ENCODE data around the gene PLEKHH1. TPM values are rescaled to one million over a fixed set of nuclear protein-coding genes. Genes with fewer than 3 reads are reported as not detected.

PLEKHH1 gene
- total RNA-seq, 1 experiment from 2014 or later, result 6.7 TPM

DNA sequence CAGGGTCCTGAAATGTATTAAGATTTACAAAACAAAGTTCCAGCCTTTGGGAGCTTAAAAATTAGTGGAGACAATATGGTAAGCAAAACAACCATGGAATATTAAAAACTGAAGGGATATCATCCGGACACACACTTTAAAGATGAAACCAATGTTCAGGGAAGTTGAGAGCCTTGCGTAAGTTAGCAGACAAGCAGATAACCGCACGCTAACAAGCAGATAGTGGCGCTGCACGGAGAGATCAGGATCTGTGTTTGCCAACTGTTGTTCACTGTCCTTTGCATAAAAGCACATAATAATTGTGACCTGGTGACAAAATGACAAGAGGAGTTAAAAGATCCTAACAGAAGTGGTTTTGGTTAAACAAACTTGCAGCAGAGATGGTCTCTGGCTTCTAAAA lies 30.2 kb upstream of the PLEKHH1 start:
- CTCF ChIA-PET, result no interaction called here
- no peaks in the 10 kb centered on the region for H3K4me1 ChIP-seq (ENCODE audit: control insufficient read depth, insufficient read depth, low read length)
- BruUV-seq (replicated peaks), result no TSS peak
- no peaks in the 10 kb centered on the region for H3K9me3 ChIP-seq (ENCODE audit: control insufficient read depth, insufficient read depth, low read depth, low read length)
- H3K27me3 ChIP-seq (ENCODE audit: control insufficient read depth, insufficient read depth, low read length), result no peaks in the 10 kb centered on the region
- no peak overlapping the region for H3K27ac ChIP-seq (ENCODE audit: low read length)
- in situ Hi-C loops (cut with HindIII; ENCODE audit: low pct_unique_long_range_greater_than_20kb, low sequenced_read_pairs), result no loop called here
- no peaks in the 10 kb centered on the region for H3K36me3 ChIP-seq (ENCODE audit: control insufficient read depth, insufficient read depth, low read length)
- POLR2A ChIA-PET, result no interaction called here
- no peak for DNase-seq (ENCODE audit: low read depth, low spot score)
- TF ChIP-seq SIN3A (IDR thresholded peaks at IDR 0.05; ENCODE audit: borderline replicate concordance, insufficient read depth, low read depth, low read length), result no peak
- TF ChIP-seq, protein P1, sequence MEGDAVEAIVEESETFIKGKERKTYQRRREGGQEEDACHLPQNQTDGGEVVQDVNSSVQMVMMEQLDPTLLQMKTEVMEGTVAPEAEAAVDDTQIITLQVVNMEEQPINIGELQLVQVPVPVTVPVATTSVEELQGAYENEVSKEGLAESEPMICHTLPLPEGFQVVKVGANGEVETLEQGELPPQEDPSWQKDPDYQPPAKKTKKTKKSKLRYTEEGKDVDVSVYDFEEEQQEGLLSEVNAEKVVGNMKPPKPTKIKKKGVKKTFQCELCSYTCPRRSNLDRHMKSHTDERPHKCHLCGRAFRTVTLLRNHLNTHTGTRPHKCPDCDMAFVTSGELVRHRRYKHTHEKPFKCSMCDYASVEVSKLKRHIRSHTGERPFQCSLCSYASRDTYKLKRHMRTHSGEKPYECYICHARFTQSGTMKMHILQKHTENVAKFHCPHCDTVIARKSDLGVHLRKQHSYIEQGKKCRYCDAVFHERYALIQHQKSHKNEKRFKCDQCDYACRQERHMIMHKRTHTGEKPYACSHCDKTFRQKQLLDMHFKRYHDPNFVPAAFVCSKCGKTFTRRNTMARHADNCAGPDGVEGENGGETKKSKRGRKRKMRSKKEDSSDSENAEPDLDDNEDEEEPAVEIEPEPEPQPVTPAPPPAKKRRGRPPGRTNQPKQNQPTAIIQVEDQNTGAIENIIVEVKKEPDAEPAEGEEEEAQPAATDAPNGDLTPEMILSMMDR (IDR thresholded peaks at IDR 0.05), result no peak
- TF ChIP-seq, protein P2, sequence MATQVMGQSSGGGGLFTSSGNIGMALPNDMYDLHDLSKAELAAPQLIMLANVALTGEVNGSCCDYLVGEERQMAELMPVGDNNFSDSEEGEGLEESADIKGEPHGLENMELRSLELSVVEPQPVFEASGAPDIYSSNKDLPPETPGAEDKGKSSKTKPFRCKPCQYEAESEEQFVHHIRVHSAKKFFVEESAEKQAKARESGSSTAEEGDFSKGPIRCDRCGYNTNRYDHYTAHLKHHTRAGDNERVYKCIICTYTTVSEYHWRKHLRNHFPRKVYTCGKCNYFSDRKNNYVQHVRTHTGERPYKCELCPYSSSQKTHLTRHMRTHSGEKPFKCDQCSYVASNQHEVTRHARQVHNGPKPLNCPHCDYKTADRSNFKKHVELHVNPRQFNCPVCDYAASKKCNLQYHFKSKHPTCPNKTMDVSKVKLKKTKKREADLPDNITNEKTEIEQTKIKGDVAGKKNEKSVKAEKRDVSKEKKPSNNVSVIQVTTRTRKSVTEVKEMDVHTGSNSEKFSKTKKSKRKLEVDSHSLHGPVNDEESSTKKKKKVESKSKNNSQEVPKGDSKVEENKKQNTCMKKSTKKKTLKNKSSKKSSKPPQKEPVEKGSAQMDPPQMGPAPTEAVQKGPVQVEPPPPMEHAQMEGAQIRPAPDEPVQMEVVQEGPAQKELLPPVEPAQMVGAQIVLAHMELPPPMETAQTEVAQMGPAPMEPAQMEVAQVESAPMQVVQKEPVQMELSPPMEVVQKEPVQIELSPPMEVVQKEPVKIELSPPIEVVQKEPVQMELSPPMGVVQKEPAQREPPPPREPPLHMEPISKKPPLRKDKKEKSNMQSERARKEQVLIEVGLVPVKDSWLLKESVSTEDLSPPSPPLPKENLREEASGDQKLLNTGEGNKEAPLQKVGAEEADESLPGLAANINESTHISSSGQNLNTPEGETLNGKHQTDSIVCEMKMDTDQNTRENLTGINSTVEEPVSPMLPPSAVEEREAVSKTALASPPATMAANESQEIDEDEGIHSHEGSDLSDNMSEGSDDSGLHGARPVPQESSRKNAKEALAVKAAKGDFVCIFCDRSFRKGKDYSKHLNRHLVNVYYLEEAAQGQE (IDR thresholded peaks at IDR 0.05; ENCODE audit: insufficient read depth in 1 of 2, low read depth in 2 of 2, low read length in 1 of 2), result no peak
- TF ChIP-seq POLR2AphosphoS5 (IDR thresholded peaks at IDR 0.05; ENCODE audit: low read depth, low read length), result no peak
- H3K4me3 ChIP-seq (ENCODE audit: low read depth in 2 of 2, low read length in 2 of 2), result no peak overlapping the region
- intact Hi-C loops (cut with micrococcal nuclease; ENCODE audit: unreplicated experiment), result no loop called here
- no peak for ATAC-seq

GRCh38 chr14:67503331-67503730 lies 29.8 kb upstream of the PLEKHH1 start:
- ChIA-PET CTCF (no interaction called here), POLR2A (no interaction called here)
- no peaks in the 10 kb centered on the region for H3K27me3 ChIP-seq (ENCODE audit: control insufficient read depth, insufficient read depth, low read length)
- no peak overlapping the region for H3K4me3 ChIP-seq (ENCODE audit: low read depth in 2 of 2, low read length in 2 of 2)
- TF ChIP-seq, protein P2 (IDR thresholded peaks at IDR 0.05; ENCODE audit: insufficient read depth in 1 of 2, low read depth in 2 of 2, low read length in 1 of 2), result no peak
- TF ChIP-seq POLR2AphosphoS5 (IDR thresholded peaks at IDR 0.05; ENCODE audit: low read depth, low read length) (no peak), SIN3A (IDR thresholded peaks at IDR 0.05; ENCODE audit: borderline replicate concordance, insufficient read depth, low read depth, low read length) (no peak), TCF7L2 (IDR thresholded peaks at IDR 0.05; ENCODE audit: low read depth, low read length) (no peak)
- TF ChIP-seq, protein P1 (IDR thresholded peaks at IDR 0.05), result no peak
- intact Hi-C loops (cut with micrococcal nuclease; ENCODE audit: unreplicated experiment), result no loop called here
- no peaks in the 10 kb centered on the region for H3K9me3 ChIP-seq (ENCODE audit: control insufficient read depth, insufficient read depth, low read depth, low read length)
- H3K36me3 ChIP-seq (ENCODE audit: control insufficient read depth, insufficient read depth, low read length), result no peaks in the 10 kb centered on the region
- BruUV-seq (replicated peaks), result no TSS peak
- no peak for ATAC-seq
- H3K27ac ChIP-seq (ENCODE audit: low read length), result no peak overlapping the region
- in situ Hi-C loops (cut with HindIII; ENCODE audit: low pct_unique_long_range_greater_than_20kb, low sequenced_read_pairs), result no loop called here
- H3K4me1 ChIP-seq (ENCODE audit: control insufficient read depth, insufficient read depth, low read length), result no peaks in the 10 kb centered on the region
- DNase-seq (ENCODE audit: low read depth, low spot score), result no peak

Data from Panc1 (cell line).